Posterior cingulate gyrus (tissue), 11 donors: ENCODE results near the gene TRIO.

Experiments
- DNase-seq, 10 donors: peaks; one replicate each; pipeline versions ENCODE4 v3.0.0 to v3.0.0-alpha.2; 2020 to 2021; ENCODE audit warnings: mixed read lengths in 3 of 10
- intact Hi-C: fragments of 100-400 bp; cut with DNase I; formaldehyde crosslinking; loops from one replicate; pipeline ENCODE4 v1.15.1; 2023

The TRIO gene

DNA sequence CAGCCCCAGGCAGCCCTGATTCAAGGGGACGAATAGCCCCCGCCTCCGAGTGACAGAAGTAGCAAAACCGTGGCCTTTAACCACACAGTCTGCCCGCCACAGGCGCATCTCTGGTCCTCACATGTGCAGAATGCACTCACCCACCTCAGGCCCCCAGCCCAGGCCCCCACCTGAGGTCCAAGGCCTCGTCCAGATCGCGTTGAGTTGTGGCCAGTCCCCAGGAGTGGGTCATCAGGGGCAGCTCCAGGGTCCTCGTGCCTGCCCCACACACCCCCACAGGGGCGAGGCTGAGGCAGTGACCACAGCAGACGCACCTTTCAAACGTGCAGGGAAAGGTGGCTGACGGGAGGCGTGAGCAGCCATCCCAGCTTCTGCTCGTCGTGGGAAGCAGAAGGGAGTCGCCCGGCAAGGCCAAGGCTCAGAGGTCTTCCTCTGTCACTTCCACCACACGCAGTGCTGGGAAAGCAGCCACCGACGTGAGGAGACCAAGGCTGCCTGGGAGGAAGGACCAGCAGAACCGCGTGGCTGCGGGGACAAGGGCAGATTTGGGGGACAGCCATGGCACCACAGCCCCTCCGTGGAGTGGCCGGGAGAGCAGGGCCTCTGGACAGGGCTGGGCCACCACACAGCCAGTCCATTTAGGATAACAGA lies 360.7 kb downstream of the TRIO start:
- intact Hi-C loops: no loop called here
- DNase-seq: peak in 1 of 10 donors; percentile 83

DNA sequence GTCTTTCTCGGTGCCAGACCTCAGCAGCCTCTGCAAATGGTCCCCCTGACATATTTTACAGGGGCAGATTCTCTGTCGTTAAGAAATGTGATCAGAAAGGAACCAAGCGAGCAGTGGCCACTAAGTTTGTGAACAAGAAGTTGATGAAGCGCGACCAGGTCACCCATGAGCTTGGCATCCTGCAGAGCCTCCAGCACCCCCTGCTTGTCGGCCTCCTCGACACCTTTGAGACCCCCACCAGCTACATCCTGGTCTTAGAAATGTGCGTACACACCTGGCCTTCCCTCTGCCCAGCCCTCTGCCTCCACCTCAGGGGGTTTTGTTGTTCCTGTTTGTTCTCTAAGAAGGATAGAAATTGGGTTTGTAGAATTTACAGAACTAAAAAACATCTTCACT lies 361.2 kb downstream of the TRIO start:
- intact Hi-C loops: no loop called here
- no peak for DNase-seq

- DNase-seq: peak in 1 of 10 donors; percentile 76
- intact Hi-C loops: no loop called here
Measured at GRCh38 chr5:14504816-14505215, 361.7 kb downstream of the TRIO start.

- DNase-seq: no peak
- intact Hi-C loops: no loop called here
Measured at GRCh38 chr5:14505310-14506139, 362.4 kb downstream of the TRIO start.

DNA sequence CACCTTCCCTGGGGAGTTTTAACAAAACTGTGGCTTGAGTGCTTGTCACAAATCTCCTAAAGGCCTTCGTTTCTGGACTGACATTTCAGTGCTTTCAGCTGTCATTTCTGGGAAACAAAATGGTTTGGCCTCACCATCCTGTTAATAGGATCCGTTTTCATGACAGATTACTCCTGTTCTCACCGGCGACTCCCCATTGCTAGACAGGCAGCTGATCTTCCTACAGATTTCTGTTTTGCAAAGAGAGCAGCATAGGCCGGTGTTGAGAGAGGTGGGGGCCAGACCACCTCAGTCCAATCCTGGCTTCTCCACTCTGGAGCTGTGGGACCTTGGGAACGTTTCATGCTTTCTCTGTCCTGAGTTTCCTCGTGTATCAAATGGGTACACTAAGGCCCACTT lies 363.0 kb downstream of the TRIO start:
- no peak for DNase-seq
- intact Hi-C loops: no loop called here

- intact Hi-C loops: no loop called here
- no peak for DNase-seq
Measured at GRCh38 chr5:14506661-14507060, 363.5 kb downstream of the TRIO start.

- DNase-seq: peak in 1 of 10 donors; percentile 57
- intact Hi-C loops: no loop called here
Measured at GRCh38 chr5:14507156-14507941, 364.2 kb downstream of the TRIO start.

GRCh38 chr5:14508046-14508445 lies 364.9 kb downstream of the TRIO start:
- peak in 1 of 10 donors; percentile 32 for DNase-seq
- intact Hi-C loops: no loop called here

GRCh38 chr5:14509556-14509955 lies 366.4 kb downstream of the TRIO start:
- intact Hi-C loops: no loop called here
- DNase-seq: peak in 2 of 10 donors; percentile 48 to 72

DNA sequence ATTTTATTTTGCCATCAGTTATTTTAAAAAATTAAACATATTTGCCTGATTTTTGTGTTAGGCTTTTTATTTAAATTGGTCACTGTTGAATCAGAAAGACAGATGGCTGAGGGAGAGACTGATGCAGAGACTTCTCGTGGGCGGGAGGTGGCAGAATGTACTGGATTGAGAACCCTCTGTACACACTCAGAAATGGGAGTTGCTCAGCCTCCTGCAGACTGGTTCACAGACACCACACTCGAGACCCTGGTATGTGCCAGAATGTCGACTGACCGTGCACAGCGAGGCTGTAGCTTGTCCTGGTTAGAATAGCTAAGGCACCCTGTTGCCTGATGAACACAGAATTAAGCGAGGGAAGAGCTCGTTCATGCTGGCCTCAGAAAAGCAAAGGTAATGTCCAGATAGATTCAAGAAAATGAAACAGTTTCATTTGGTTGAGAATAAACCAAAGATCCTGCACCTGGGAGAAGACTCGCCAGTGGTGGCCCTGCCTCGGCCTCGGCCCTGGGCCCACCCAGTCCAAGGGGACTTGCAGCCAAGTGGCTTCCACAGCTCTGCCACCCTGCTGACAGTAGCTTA lies 367.1 kb downstream of the TRIO start:
- peak in 6 of 10 donors; percentile 46 to 91 (median 78) for DNase-seq

GRCh38 chr5:14510880-14511279 lies 367.7 kb downstream of the TRIO start:
- intact Hi-C loops: no loop called here
- DNase-seq: peak in 2 of 10 donors; percentile 59 to 66

More for the DNA sequence above, 367.1 kb downstream of the TRIO start:
- intact Hi-C loops: no loop called here

DNA sequence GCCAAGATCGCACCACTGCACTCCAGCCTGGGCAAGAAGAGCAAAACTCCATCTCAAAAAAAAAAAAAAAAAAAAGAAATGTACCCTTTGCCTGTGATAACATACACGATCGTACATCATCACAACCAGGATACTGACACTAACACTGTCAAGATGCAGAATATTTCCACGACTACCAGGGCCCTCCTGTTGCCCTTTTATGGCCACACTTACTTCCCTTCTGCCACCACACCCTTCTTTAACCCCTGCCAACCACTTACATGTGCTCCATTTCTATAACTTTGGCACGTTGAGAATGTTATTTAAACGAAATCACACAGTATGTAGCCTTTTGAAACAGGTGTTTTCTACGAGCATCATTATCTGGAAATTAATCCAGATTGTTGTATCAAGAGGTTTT lies 369.4 kb downstream of the TRIO start:
- DNase-seq: no peak
- intact Hi-C loops: no loop called here

DNA sequence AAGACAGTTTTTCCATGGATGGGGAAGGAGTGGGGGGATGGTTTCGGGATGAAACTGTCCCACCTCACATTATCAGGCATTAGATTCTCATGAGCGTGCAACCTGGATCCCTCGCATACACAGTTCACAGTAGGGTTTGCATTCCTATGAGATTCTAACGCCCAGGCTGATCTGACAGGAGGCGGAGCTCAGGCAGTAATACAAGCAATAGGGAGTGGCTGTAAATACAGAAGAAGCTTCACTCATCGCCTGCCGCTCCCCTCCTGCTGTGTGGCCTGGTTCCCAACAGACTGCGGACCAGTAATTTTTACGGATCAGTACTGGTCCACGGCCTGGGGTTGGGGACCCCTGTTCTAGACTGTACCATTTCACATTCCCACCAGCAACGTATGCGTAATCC lies 370.1 kb downstream of the TRIO start:
- intact Hi-C loops: no loop called here
- peak in 1 of 10 donors; percentile 10 for DNase-seq

DNA sequence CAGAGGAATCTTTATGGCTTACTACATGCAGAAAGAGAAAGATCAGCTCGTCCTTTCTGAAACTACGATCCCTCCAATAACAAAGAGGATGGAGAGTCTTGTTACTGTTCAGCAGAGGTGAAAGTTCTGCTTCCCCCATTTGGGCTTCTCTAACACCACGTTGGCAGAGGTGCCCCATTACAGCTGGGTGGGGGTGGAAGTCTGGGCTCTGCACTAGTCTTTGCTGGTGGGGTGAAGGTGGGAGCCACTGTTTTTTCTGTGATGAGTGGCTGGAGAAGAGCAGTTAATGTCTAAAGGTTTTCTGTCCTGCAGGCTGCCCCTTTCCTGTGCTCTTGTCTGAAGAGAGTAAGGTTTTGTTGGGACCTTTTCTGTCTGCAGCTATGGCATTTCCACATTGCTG lies 373.8 kb downstream of the TRIO start:
- intact Hi-C loops: no loop called here
- DNase-seq: peak in 1 of 10 donors; percentile 2

- no peak for DNase-seq
- intact Hi-C loops: no loop called here
Measured at GRCh38 chr5:14518638-14519037, 375.5 kb downstream of the TRIO start.

GRCh38 chr5:14521748-14522147 lies 378.6 kb downstream of the TRIO start:
- intact Hi-C loops: no loop called here
- peak in 1 of 10 donors; percentile 68 for DNase-seq

- peak in 1 of 10 donors; percentile 28 for DNase-seq
- intact Hi-C loops: no loop called here
Measured at GRCh38 chr5:14522721-14523120, 379.6 kb downstream of the TRIO start.

GRCh38 chr5:14523243-14524034 lies 380.3 kb downstream of the TRIO start:
- DNase-seq: peak in 1 of 10 donors; percentile 29
- intact Hi-C loops: no loop called here

GRCh38 chr5:14525397-14525796 lies 382.3 kb downstream of the TRIO start:
- intact Hi-C loops: no loop called here
- no peak for DNase-seq

- intact Hi-C loops: no loop called here
Measured at GRCh38 chr5:14526493-14526892, 383.4 kb downstream of the TRIO start.

More at GRCh38 chr5:14526493-14526892, 383.4 kb downstream of the TRIO start:
- DNase-seq: no peak
